Natural killer cell (primary cell): Measurements from ENCODE around the gene NTMT1. TPM values are rescaled to one million over a fixed set of nuclear protein-coding genes. Genes with fewer than 3 reads are reported as not detected.
"Not testable (repeated sequence)": the region's sequence is repeated elsewhere in the genome, so short reads cannot be mapped to it uniquely, and the experiment has no call there.

Experiments used
- ATAC-seq, 3 donors: fragments of 150-1000 bp in 2 of 3; fragments of 200-7000 bp in 1 of 3; cut with Tn5 transposase; 1 replicate in 1 of 3; 2 replicates in 2 of 3; pipeline ENCODE4 v1.10.0; 2021; ENCODE audit warnings: mild to moderate bottlenecking in 2 of 3, moderate library complexity in 2 of 3
- DNase-seq, 2 donors: peaks; one replicate each; pipeline versions ENCODE4 v3.0.0 to v3.0.0-alpha.2; 2013 to 2021; ENCODE audit warnings: mixed read lengths in 1 of 2
- H3K27ac ChIP-seq: one replicate; pipeline ENCODE4 v1.5.1; 2013; ENCODE audit warnings: mild to moderate bottlenecking, low read length
- H3K27me3 ChIP-seq: one replicate; pipeline ENCODE4 v1.6.1; 2013; ENCODE audit warnings: low read length; ENCODE audit not compliant: control insufficient read depth, insufficient read depth
- H3K36me3 ChIP-seq: one replicate; pipeline ENCODE4 v1.6.1; 2013; ENCODE audit warnings: low read length; ENCODE audit not compliant: control insufficient read depth, insufficient read depth
- H3K4me1 ChIP-seq: one replicate; pipeline ENCODE4 v1.6.1; 2013; ENCODE audit warnings: low read length; ENCODE audit not compliant: control insufficient read depth, insufficient read depth
- H3K4me3 ChIP-seq: one replicate; pipeline ENCODE4 v1.5.1; 2013; ENCODE audit warnings: low read length
- H3K9me3 ChIP-seq: one replicate; pipeline ENCODE4 v1.6.1; 2013; ENCODE audit warnings: low read length; ENCODE audit not compliant: control insufficient read depth, insufficient read depth
- H3K27ac Mint-ChIP-seq, 2 donors: one replicate each; pipeline ENCODE4 v1.8.0; 2022; ENCODE audit warnings: mild to moderate bottlenecking in 2 of 2, mixed read lengths in 2 of 2, moderate library complexity in 1 of 2
- H3K27me3 Mint-ChIP-seq, 2 donors: one replicate each; pipeline ENCODE4 v1.8.0; 2022; ENCODE audit warnings: low read depth in 2 of 2, mixed read lengths in 2 of 2
- H3K36me3 Mint-ChIP-seq: one replicate; pipeline ENCODE4 v1.8.0; 2022; ENCODE audit warnings: mixed read lengths
- H3K4me1 Mint-ChIP-seq, 2 donors: one replicate each; pipeline ENCODE4 v1.8.0; 2022; ENCODE audit warnings: mixed read lengths in 2 of 2
- H3K4me3 Mint-ChIP-seq: one replicate; pipeline ENCODE4 v1.8.0; 2022; ENCODE audit warnings: mild to moderate bottlenecking, moderate library complexity, mixed read lengths
- H3K9me3 Mint-ChIP-seq, 2 donors: one replicate each; pipeline ENCODE4 v1.8.0; 2022; ENCODE audit warnings: mixed read lengths in 2 of 2
- WGBS: methylation state at CpG from one replicate; pipeline ENCODE4 v1.1.7; 2013; ENCODE audit warnings: missing lambda C conversion rate; ENCODE audit not compliant: insufficient coverage; 5-methylcytosine and 5-hydroxymethylcytosine counted together
- intact Hi-C: fragments of 100-400 bp; cut with micrococcal nuclease; formaldehyde crosslinking; loops from one replicate; pipeline ENCODE4 v1.14.2; 2022
- total RNA-seq, 4 donors: library from RNA; stranded (reverse); fragments of 120-200 nt in 1 of 4; gene quantifications; one replicate each; pipeline versions ENCODE4 v1.2.3 to v1.2.4, GENCODE V29; 2013 to 2022
- TF ChIP-seq, protein P1 (sequence below): fragments of 200-600 bp; IDR thresholded peaks from one replicate; pipeline ENCODE4 v1.8.0; 2022; ENCODE audit warnings: antibody characterized with exemption

NTMT1 gene
- total RNA-seq, 3 donors from 2014 or later (not counting 1 experiment from before 2014, with no cell fraction given) = 17.1 to 23.5 (median 17.1) TPM

DNA sequence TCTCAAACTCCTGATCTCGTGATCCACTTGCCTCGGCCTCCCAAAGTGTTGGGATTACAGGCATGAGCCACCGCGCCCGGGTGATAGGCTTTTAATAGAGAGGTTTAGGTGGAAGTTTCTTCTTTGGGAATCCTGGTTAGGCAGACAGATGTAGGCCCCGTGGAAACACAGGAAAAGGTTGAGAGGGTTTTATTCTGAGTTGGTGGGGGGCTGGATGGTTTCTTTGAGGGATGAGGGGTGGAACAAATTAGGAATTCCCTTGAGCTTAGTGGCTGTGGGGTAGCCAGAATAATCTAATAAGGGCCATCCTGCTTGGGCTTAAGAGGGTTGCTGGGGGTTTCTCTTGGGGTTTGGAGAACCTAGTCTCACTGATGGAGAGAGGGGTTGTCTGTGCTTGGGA, 35.5 kb upstream of the NTMT1 start:
- TF ChIP-seq, protein P1, sequence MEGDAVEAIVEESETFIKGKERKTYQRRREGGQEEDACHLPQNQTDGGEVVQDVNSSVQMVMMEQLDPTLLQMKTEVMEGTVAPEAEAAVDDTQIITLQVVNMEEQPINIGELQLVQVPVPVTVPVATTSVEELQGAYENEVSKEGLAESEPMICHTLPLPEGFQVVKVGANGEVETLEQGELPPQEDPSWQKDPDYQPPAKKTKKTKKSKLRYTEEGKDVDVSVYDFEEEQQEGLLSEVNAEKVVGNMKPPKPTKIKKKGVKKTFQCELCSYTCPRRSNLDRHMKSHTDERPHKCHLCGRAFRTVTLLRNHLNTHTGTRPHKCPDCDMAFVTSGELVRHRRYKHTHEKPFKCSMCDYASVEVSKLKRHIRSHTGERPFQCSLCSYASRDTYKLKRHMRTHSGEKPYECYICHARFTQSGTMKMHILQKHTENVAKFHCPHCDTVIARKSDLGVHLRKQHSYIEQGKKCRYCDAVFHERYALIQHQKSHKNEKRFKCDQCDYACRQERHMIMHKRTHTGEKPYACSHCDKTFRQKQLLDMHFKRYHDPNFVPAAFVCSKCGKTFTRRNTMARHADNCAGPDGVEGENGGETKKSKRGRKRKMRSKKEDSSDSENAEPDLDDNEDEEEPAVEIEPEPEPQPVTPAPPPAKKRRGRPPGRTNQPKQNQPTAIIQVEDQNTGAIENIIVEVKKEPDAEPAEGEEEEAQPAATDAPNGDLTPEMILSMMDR = no peak
- peaks cover 19 to 30% of the 10 kb centered on the region in 2 donors for H3K27me3 Mint-ChIP-seq
- 85% methylated on average over 6 of the region's 6 CpGs for WGBS
- Histone ChIP-seq H3K27me3 (no peaks in the 10 kb centered on the region), H3K4me3 (no peak overlapping the region), H3K36me3 (no peaks in the 10 kb centered on the region), H3K27ac (no peak overlapping the region), H3K4me1 (peaks cover 21% of the 10 kb centered on the region), H3K9me3 (no peaks in the 10 kb centered on the region)
- H3K4me3 Mint-ChIP-seq = no peak overlapping the region
- intact Hi-C loops = no loop called here
- H3K36me3 Mint-ChIP-seq = no peaks in the 10 kb centered on the region
- no peak for DNase-seq
- no peak for ATAC-seq
- no peak overlapping the region for H3K27ac Mint-ChIP-seq
- H3K4me1 Mint-ChIP-seq = peaks cover 0 to 12% of the 10 kb centered on the region in 2 donors
- H3K9me3 Mint-ChIP-seq = no peaks in the 10 kb centered on the region

DNA sequence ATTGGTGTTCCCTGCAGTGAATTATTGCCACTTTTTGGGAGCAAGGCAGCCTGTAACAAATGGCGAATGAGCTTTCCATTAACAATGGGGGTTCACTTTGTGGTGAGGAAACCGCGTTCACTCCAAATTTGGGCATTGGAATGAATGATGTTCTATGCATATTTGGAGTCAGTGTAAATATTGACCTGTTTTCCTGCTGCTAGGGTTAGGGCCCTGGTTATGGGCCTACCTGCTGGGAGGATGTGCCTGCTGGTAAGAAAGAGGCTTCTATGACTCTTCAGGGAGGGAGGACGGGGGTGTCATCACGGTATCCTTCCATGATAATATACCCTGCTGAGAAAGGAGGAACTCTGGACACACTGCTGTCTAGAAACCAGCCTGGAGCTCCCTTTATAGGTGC, 34.0 kb upstream of the NTMT1 start:
- Mint-ChIP-seq H3K4me1 (peaks cover 0 to 20% of the 10 kb centered on the region in 2 donors), H3K36me3 (no peaks in the 10 kb centered on the region), H3K4me3 (no peak overlapping the region), H3K27ac (no peak overlapping the region), H3K9me3 (no peaks in the 10 kb centered on the region), H3K27me3 (peaks cover 26 to 30% of the 10 kb centered on the region in 2 donors)
- WGBS = 94% methylated on average over 5 of the region's 5 CpGs
- intact Hi-C loops = no loop called here
- Histone ChIP-seq H3K9me3 (no peaks in the 10 kb centered on the region), H3K27me3 (no peaks in the 10 kb centered on the region), H3K4me1 (peaks cover 21% of the 10 kb centered on the region), H3K36me3 (no peaks in the 10 kb centered on the region), H3K27ac (no peak overlapping the region), H3K4me3 (no peak overlapping the region)
- ATAC-seq (no peak), DNase-seq (no peak)
- TF ChIP-seq, protein P1 = no peak

DNA sequence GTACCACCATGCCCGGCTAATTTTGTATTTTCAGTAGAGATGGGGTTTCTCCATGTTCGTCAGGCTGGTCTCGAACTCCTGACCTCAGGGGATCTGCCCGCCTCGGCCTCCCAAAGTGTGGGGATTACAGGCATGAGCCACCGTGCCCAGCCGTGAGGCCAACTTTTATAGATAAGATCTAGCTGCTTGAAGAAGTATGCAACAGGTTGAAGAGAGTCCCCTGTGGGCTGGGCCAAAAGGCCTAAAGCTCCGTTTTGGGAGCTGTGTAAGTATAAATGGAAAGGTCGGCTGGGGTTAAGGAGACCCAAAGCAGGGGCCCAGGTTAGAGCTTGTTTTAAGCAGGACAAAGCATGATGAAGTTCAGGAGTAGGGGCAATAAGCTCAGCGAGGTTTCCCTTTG, 33.2 kb upstream of the NTMT1 start:
- H3K9me3 Mint-ChIP-seq, DNase-seq, H3K27ac ChIP-seq, H3K4me3 Mint-ChIP-seq, H3K4me3 ChIP-seq, intact Hi-C loops, H3K36me3 ChIP-seq, ATAC-seq, H3K27me3 ChIP-seq, H3K9me3 ChIP-seq, H3K36me3 Mint-ChIP-seq, H3K27ac Mint-ChIP-seq: not testable (repeated sequence)
- 89% methylated on average over 10 of the region's 10 CpGs for WGBS
- Mint-ChIP-seq H3K27me3 (peaks cover 26 to 30% of the 10 kb centered on the region in 2 donors), H3K4me1 (peaks cover 0 to 20% of the 10 kb centered on the region in 2 donors)
- H3K4me1 ChIP-seq = peaks cover 24% of the 10 kb centered on the region

DNA sequence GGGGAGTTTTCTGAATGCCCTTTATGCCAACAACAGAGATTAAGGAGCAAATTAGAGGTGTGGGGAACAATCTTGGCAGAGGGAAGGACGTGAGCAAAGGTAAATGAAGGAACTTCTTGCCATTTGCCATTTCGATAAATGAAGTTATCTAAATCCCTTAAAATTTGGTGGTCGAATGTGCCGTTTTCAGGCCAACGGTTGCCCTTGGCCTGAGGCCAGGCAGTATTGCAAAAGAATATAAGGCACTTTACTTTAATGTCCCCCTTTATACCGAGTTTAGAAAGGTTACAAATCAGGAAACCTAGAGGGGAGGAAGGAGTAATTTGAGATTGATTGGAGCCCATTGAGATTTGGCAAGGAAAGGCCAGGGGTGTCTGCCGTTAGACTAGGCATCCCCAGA, 31.3 kb upstream of the NTMT1 start:
- H3K4me1 ChIP-seq = peaks cover 34% of the 10 kb centered on the region
- no peaks in the 10 kb centered on the region for H3K9me3 ChIP-seq
- TF ChIP-seq, protein P1 = no peak
- H3K27ac ChIP-seq = no peak overlapping the region
- Mint-ChIP-seq H3K27me3 (peaks cover 32 to 35% of the 10 kb centered on the region in 2 donors), H3K27ac (no peak overlapping the region), H3K9me3 (no peaks in the 10 kb centered on the region), H3K4me1 (peaks cover 5 to 30% of the 10 kb centered on the region in 2 donors), H3K36me3 (no peaks in the 10 kb centered on the region), H3K4me3 (no peak overlapping the region)
- 68% methylated on average over 7 of the region's 7 CpGs for WGBS
- no peak overlapping the region for H3K4me3 ChIP-seq
- DNase-seq (no peak), ATAC-seq (no peak)
- no peaks in the 10 kb centered on the region for H3K36me3 ChIP-seq
- peaks cover 10% of the 10 kb centered on the region for H3K27me3 ChIP-seq
- intact Hi-C loops = no loop called here
